ENCODE data around the gene B3GALT5.
"Not testable (repeated sequence)": the region's sequence is repeated elsewhere in the genome, so short reads cannot be mapped to it uniquely, and the experiment has no call there.

B3GALT5 gene

DNA sequence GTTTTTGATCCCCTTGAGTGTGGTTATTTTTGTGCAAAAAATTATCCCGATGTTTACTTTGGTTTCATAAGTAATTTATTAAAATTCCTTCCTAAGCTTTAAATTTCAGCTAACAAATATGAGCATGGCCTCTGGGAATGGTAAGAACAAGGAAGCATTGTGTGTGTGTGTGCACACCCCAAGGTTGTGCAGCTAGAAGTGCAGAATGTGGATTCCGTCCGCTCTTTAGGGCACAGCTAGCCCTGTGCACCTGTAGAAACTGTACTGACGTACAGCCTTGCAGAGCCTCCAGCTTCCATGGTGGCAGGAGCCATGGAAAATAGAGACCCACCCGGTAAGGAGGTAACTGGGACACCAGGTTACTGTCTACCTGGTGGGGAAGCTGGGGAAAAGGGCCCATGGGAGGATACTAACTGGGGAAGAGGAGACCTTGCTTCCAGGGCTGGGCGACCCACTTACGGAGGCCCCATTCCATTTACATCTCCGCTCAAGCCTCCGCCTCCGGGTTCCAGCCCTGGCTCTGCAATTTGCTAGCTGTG lies 54.7 kb downstream of the B3GALT5 start:
- no peak for DNase-seq (ENCODE audit: low read depth)

- no peak for DNase-seq (ENCODE audit: low read depth)
Measured at GRCh38 chr21:39668369-39668768, 55.6 kb downstream of the B3GALT5 start.

GRCh38 chr21:39669485-39669884 lies 56.7 kb downstream of the B3GALT5 start:
- no peak for DNase-seq (ENCODE audit: low read depth)

GRCh38 chr21:39669976-39670661 lies 57.4 kb downstream of the B3GALT5 start:
- no peak for DNase-seq (ENCODE audit: low read depth)

DNA sequence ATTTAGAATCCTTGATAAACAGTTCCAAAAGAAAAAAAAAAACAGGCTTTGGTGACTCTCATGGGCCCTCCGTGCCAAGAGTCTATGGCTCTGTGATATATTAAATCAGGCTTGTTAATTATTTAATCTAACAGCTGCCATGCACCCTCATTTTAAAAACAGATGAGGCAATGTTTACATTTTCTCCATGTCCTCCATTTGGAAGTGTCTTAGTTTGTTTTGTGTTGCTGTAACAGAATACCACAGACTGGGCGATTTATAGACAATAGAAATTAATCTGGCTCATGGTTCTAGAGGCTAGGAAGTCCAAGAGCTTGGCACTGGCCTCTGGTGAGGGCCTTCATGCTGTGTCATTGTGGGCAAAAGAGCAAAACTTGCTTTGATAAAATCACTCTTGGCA lies 58.0 kb downstream of the B3GALT5 start:
- no peak for DNase-seq (ENCODE audit: low read depth)

- no peak for DNase-seq (ENCODE audit: low read depth)
Measured at GRCh38 chr21:39671986-39672385, 59.2 kb downstream of the B3GALT5 start.

DNA sequence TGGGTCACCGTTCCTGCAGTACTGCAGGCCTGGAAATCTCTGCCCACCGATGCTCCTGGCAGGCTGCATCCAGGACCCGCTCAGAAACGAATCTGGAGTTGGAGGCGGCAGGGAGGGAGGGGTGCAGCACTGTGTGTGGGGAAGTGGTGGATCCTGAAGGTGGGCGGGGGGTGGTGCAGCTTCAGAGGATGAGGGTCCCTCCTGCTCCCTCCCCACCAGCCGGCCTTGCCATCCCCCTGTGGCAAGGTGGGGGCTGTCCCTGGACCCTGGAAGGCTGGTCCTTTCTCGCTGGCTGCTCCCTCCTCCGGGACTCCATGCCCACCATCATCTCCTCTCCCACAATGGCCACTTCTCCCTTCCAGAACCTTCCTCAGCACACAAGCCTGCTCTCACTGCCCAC lies 60.4 kb downstream of the B3GALT5 start:
- DNase-seq (ENCODE audit: low read depth) = no peak

GRCh38 chr21:39673736-39674135 lies 61.0 kb downstream of the B3GALT5 start:
- DNase-seq (ENCODE audit: low read depth) = no peak

GRCh38 chr21:39674801-39675200 lies 62.1 kb downstream of the B3GALT5 start:
- DNase-seq (ENCODE audit: low read depth) = no peak

GRCh38 chr21:39675590-39675989 lies 62.9 kb downstream of the B3GALT5 start:
- no peak for DNase-seq (ENCODE audit: low read depth)

- no peak for DNase-seq (ENCODE audit: low read depth)
Measured at GRCh38 chr21:39675993-39676661, 63.4 kb downstream of the B3GALT5 start.

DNA sequence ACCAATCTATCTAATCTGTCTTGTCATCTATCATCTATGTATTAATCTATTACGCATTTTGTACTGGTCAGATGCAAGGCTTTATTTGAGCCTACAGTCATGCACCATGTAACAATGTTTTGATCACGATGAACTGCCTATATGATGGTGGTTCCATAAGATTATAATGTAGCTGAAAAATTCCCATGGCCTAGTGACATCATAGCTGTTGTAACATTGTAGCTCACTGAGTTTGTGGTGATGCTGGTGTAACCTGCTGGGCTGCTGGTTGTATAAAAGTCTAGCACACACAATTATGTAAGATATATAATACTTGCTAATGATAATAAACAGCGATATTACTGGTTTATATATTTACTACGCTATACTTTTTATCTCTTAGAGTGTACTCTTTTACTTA lies 67.5 kb downstream of the B3GALT5 start:
- DNase-seq (ENCODE audit: low read depth) = no peak

DNA sequence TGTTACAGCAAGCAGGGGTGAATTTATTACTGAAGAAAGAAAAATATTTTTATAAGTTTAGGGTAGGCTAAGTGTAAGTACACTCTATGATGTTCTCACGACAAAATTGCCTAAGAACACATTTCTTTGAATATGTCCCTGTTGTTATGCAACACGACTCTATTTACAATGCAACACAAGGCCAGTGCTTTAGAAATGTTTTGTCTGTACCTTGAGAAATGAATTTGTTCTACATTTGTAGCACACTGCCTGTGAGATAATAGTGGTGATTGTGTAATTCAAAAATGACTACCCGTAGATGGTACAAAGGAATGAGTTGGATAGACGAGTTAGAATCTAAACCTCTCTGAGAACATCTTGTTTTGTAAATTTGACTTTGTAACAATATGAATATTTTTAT lies 68.5 kb downstream of the B3GALT5 start:
- DNase-seq (ENCODE audit: low read depth) = no peak

DNA sequence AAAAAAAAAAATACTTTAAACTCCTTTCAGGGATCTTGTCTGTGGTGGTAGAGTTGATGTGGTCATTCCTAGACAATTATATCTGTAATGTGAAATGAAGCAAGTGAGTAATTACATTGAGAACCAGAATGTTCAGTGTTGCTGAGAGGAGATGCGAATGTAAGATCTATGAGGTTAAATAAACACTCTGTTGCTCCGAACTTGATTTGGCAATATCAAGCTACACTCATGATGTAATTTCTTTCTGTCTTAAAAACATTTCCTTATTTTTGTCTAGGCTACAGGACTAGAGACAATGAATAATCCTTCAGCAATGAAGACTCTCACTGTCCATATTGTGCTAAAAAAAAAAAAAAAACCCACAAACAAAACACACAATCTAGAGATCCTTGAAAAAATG lies 69.1 kb downstream of the B3GALT5 start:
- DNase-seq (ENCODE audit: low read depth) = no peak

- no peak for DNase-seq (ENCODE audit: low read depth)
Measured at GRCh38 chr21:39685236-39685635, 72.5 kb downstream of the B3GALT5 start.

DNA sequence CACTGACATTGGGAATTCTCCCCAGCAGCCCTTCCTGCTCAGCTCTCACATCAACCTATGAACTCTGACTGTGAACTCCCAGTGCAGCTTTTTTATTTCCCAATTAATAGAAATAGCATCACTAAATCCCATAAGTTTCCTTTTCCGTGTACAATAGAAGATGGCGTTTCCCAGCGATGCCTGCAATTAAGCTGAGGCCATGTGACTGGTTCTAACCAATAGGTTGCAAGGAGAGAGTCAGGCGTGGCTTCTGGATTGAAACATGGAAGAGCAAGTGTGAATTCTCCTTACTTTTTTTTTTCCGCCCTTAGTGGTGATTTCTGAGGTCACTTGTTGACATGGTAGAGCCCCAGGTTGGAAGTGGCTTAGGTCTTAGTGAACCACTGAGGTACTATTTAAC lies 73.3 kb downstream of the B3GALT5 start:
- DNase-seq (ENCODE audit: low read depth) = no peak

DNA sequence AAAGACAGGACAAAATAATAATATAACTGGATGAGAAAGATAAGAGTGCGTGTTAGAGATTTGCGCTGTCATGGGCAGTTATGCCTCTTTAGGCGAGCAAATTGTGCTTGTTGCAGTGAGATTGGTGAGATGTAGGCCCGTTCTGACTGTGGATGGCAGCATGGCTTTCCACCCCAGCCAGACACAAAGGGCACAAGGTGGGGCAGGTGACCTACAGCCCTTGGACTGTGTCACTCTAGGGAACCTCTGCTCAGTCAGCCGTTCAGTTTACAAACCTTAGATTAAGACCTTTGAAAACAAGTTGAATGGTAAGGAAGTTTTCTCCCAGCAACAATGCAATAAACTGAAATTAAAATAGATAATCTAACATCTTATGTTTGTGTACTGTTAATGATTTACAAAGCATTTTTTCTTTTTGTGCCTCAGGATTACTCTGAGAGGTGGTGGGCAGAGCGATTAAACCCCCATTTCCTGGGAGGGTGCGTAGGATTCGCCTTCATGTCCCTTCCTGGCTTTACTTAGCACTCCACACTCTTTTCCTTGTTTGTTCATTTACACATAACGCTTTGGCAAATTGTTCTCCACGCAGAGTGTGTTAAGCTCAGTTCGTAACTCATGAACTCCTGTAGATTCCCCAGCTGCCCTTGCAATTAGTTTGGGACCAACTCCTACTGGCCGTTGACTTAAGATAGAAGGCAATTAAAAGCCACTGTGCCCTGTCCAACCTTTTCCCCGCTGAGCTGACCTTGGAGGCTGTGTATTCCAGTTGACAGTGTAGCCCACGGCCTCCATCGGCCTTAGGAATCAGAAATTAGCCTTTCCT lies 74.1 kb downstream of the B3GALT5 start:
- no peak for DNase-seq (ENCODE audit: low read depth)

GRCh38 chr21:39688010-39688409 lies 75.3 kb downstream of the B3GALT5 start:
- DNase-seq (ENCODE audit: low read depth) = no peak

DNA sequence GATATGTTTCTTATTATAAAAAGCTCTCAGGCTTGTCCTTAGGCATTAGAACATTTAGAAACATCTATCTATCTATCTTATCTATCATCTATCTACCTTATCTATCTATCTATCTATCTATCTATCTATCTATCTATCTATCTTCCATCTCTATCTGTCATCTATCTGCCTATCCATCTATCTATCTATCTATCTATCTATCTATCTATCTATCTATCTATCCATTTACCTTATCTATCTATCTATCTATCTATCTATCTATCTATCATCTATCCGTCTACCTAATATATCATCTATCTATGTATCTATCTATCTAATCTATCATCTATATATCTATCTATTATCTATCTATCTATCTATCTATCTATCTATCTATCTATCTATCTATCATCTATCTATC lies 77.1 kb downstream of the B3GALT5 start:
- DNase-seq (ENCODE audit: low read depth) = not testable (repeated sequence)

DNA sequence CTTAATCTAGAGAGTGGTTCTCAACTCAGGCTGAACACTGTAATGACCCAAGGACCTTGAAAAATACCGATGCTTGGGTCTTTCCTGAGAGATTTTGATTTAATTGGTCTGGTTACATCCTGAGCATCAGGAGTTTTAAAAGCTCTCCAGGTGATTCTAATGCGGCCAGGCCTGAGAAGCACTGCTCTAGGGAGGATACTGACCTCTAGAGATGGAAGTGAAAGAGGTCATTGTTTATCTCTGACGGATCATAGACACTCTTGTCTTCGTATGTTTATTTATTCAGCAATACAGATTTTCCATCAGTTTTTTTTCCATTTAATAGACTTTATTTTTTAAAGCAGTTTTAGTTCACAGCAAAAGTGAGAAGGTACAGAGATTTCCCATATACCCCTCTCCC lies 77.7 kb downstream of the B3GALT5 start:
- DNase-seq (ENCODE audit: low read depth) = no peak

GRCh38 chr21:39694750-39695149 lies 82.0 kb downstream of the B3GALT5 start:
- no peak for DNase-seq (ENCODE audit: low read depth)

DNA sequence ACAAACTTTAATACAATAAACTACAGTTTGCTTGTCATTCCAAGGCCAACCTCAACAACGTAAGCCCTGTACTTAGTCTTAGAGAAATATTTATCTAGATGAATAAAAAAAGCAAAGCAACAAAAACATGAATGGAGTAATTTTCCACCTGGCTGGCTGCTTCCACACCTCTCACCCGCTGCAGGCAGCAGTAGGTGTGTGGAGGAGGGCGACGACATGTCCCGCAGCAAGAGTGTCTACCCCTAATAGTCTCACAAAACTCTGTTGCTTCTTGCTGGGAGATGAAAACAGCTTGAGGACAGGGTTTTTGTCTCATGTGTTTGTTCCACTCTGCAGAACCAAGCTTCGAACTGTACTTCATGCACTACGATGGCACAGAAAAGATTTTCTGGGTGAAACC lies 83.5 kb downstream of the B3GALT5 start:
- no peak for DNase-seq (ENCODE audit: low read depth)

GRCh38 chr21:39696618-39697017 lies 83.9 kb downstream of the B3GALT5 start:
- no peak for DNase-seq (ENCODE audit: low read depth)
